ENCODE data around the gene DDX59. TPM values are rescaled to one million over a fixed set of nuclear protein-coding genes. Genes with fewer than 3 reads are reported as not detected.

Gene DDX59
- total and polyA plus RNA-seq, 9 of the 15 experiments (the other 6 are each of a cell fraction or from before 2014, with no cell fraction given) = 8.3 to 30.4 (median 19.8) TPM

GRCh38 chr1:200670242-200671118, 773 bp upstream of the DDX59 start (continued):
- TF ChIP-seq E2F4 (CRISPR knock-in tag; IDR thresholded peaks at IDR 0.05; ENCODE audit: low read depth) = no peak
- no peak for TF ChIP-seq ZBTB1 (CRISPR knock-in tag; IDR thresholded peaks at IDR 0.05; ENCODE audit: borderline replicate concordance, low read depth)
- TF ChIP-seq ZBTB7A (IDR thresholded peaks at IDR 0.05; ENCODE audit: borderline replicate concordance, control insufficient read depth, low read depth, low read length) = no peak
- TF ChIP-seq TOE1 (IDR thresholded peaks at IDR 0.05; ENCODE audit: borderline replicate concordance) = peak; percentile 6; the same call in 1 of the 2 replicates
- TF ChIP-seq TOE1 (CRISPR knock-in tag; IDR thresholded peaks at IDR 0.05; ENCODE audit: borderline replicate concordance, low read depth) = no peak
- TF ChIP-seq MYC (IDR thresholded peaks at IDR 0.05; ENCODE audit: low read depth, low read length) = peak; percentile 97
- TF ChIP-seq MYC (CRISPR knock-in tag; IDR thresholded peaks at IDR 0.05; ENCODE audit: borderline replicate concordance, low read depth) = peak; percentile 94; the same call in 1 of the 2 replicates
- TF ChIP-seq ZNF586 (CRISPR knock-in tag; conservative IDR thresholded peaks at IDR 0.05) = no peak
- 0 out of 2 replicates have a peak, but pooled peaks have one; percentile 16 for TF ChIP-seq RERE (CRISPR knock-in tag; IDR thresholded peaks at IDR 0.05; ENCODE audit: borderline replicate concordance)
- TF ChIP-seq SMARCB1 (IDR thresholded peaks at IDR 0.05; ENCODE audit: insufficient read length, low read depth) = no peak
- TF ChIP-seq ZNF507 (tag; conservative IDR thresholded peaks at IDR 0.05) = peak; percentile 40
- TF ChIP-seq ELF2 (CRISPR knock-in tag; IDR thresholded peaks at IDR 0.05) = peak; percentile 47
- peak; percentile 21 for TF ChIP-seq ZNF197 (CRISPR knock-in tag; IDR thresholded peaks at IDR 0.05; ENCODE audit: low read depth)
- peak; percentile 73; the same call in 1 of the 2 replicates for TF ChIP-seq BACH1 (tag; IDR thresholded peaks at IDR 0.05)
- TF ChIP-seq HCFC1 (IDR thresholded peaks at IDR 0.05; ENCODE audit: low read depth, low read length) = peak; percentile 8; the same call in 1 of the 2 replicates

Data from K562 (cell line).